K562 (cell line): ENCODE data around the gene DYNC1H1. TPM values are rescaled to one million over a fixed set of nuclear protein-coding genes. Genes with fewer than 3 reads are reported as not detected.

Experiments
- ATAC-seq: fragments of 200-7000 bp; cut with Tn5 transposase; 3 replicates; pipeline ENCODE4 v1.9.1; 2020; ENCODE audit warnings: moderate library complexity
- BruUV-seq: library from RNA; stranded (reverse); fragments of 400-500 nt; replicated peaks from 2 replicates; lab custom pipeline; 2021; lab: Mats Ljungman, UMichigan
- CTCF ChIA-PET: fragments of 300-600 bp; formaldehyde crosslinking; extraction: SDS; loops from one replicate; lab custom pipeline; 2021; ENCODE audit warnings: low intra/inter-chr PET ratio; lab: Yijun Ruan, JAX
- POLR2A ChIA-PET: fragments of 300-600, 350-650 bp; sonication (Branson Sonifier 250); formaldehyde crosslinking; extraction: SDS; loops from one replicate; lab custom pipeline; 2021; ENCODE audit warnings: antibody characterized with exemption, inconsistent platforms; lab: Yijun Ruan, JAX
- DNase-seq, 4 experiments: peaks; one replicate each; pipeline versions ENCODE4 v3.0.0 to v3.0.0-alpha.2; 2011 to 2018; ENCODE audit warnings: low spot score in 3 of 4, mixed read lengths in 3 of 4; ENCODE audit errors: extremely low read depth in 1 of 4
- FAIRE-seq: peaks from 2 replicates; lab custom pipeline; 2011; peaks lifted over from hg19 to GRCh38; lab: Jason Lieb, UNC
- H2AFZ ChIP-seq: 2 replicates; pipeline ENCODE4 v1.6.0; 2011; ENCODE audit warnings: low read depth, low read length, control low read depth, inconsistent platforms
- H3K27ac ChIP-seq: fragments of 200-600 bp; 3 replicates; pipeline ENCODE4 v1.8.0; 2011; ENCODE audit warnings: low read depth, mild to moderate bottlenecking, control low read depth, inconsistent platforms, low read length, moderate library complexity, mixed read lengths; ENCODE audit errors: extremely low read depth
- H3K27me3 ChIP-seq, 2 experiments: fragments of 300-600 bp in 1 of 2; 2 replicates in 1 of 2; 3 replicates in 1 of 2; pipeline versions ENCODE4 v1.6.0 to v1.8.0; 2011; ENCODE audit warnings: inconsistent platforms in 2 of 2, low read length in 2 of 2, mild to moderate bottlenecking in 1 of 2, mixed read lengths in 1 of 2, moderate library complexity in 1 of 2; ENCODE audit not compliant: control insufficient read depth in 2 of 2, insufficient read depth in 2 of 2
- H3K36me3 ChIP-seq: fragments of 300-600 bp; 3 replicates; pipeline ENCODE4 v1.8.0; 2011; ENCODE audit warnings: mild to moderate bottlenecking, low read length, inconsistent platforms; ENCODE audit not compliant: control insufficient read depth, insufficient read depth
- H3K4me1 ChIP-seq, 2 experiments: fragments of 200-600 bp in 1 of 2; replicated peaks in 1 of 2; 2 replicates in 1 of 2; 3 replicates in 1 of 2; pipeline versions ENCODE4 v1.5.1 to v1.8.0; 2011; ENCODE audit warnings: inconsistent platforms in 2 of 2, low read length in 2 of 2, mild to moderate bottlenecking in 1 of 2, mixed read lengths in 1 of 2, moderate library complexity in 1 of 2; ENCODE audit not compliant: control insufficient read depth in 2 of 2, insufficient read depth in 2 of 2
- H3K4me2 ChIP-seq: 2 replicates; pipeline ENCODE4 v1.6.1; 2011; ENCODE audit warnings: low read length, control low read depth, inconsistent platforms, mixed read lengths; ENCODE audit not compliant: insufficient read depth
- H3K4me3 ChIP-seq: fragments of 200-600 bp; sonication (generic), shearing (Covaris generic); 2 replicates; pipeline ENCODE4 v1.5.1; 2016; ENCODE audit warnings: control low read depth, inconsistent platforms
- H3K79me2 ChIP-seq: fragments of 200-600 bp; 3 replicates; pipeline ENCODE4 v1.8.0; 2011; ENCODE audit warnings: low read length, inconsistent platforms; ENCODE audit not compliant: control insufficient read depth, insufficient read depth
- H3K9ac ChIP-seq, 2 experiments: 2 replicates each; pipeline versions ENCODE4 v1.6.0 to v1.6.1; 2011; ENCODE audit warnings: low read depth in 2 of 2, low read length in 2 of 2, control low read depth in 1 of 2, inconsistent platforms in 1 of 2, mild to moderate bottlenecking in 1 of 2, mixed read lengths in 1 of 2; ENCODE audit not compliant: insufficient read depth in 1 of 2
- H3K9me1 ChIP-seq: one replicate; pipeline ENCODE4 v1.6.0; 2011; ENCODE audit warnings: inconsistent platforms, mild to moderate bottlenecking, low read length, moderate library complexity; ENCODE audit not compliant: control insufficient read depth, insufficient read depth
- H3K9me3 ChIP-seq: replicated peaks from 2 replicates; pipeline ENCODE4 v1.5.1; 2011; ENCODE audit warnings: low read depth, low read length, inconsistent platforms; ENCODE audit not compliant: control insufficient read depth, insufficient read depth
- H4K20me1 ChIP-seq: replicated peaks from 2 replicates; pipeline ENCODE4 v1.6.1; 2011; ENCODE audit warnings: low read length, inconsistent platforms, mixed read lengths; ENCODE audit not compliant: control insufficient read depth, insufficient read depth
- DMBX1 ChIP-seq: fragments of 250-450 bp; sonication (Bioruptor Pico); IDR thresholded peaks from 2 replicates; pipeline ENCODE4 v1.8.0; 2022; ENCODE audit warnings: inconsistent platforms, mild to moderate bottlenecking, moderate library complexity, borderline replicate concordance
- POU5F1 ChIP-seq: fragments of 150-350 bp; IDR thresholded peaks from 2 replicates; pipeline ENCODE4 v1.6.1; 2014; ENCODE audit warnings: borderline replicate concordance, low read length, low read depth, mild to moderate bottlenecking; ENCODE audit not compliant: partially characterized antibody
- SRF ChIP-seq, 2 experiments: fragments of 250-450, 450-650 bp in 1 of 2; sonication (Bioruptor Pico) in 1 of 2; sonication (generic) in 1 of 2; formaldehyde crosslinking; IDR thresholded peaks; 2 replicates each; pipeline versions ENCODE4 v1.5.0 to v1.5.1; 2020 to 2022; ENCODE audit warnings: mild to moderate bottlenecking in 1 of 2, missing genetic modification reagents in 1 of 2
- ZNF583 ChIP-seq: fragments of 250-450 bp; sonication (Bioruptor Pico); IDR thresholded peaks from 2 replicates; pipeline ENCODE4 v1.4.0; 2020
- WGBS: fragments of 100-300 bp; shearing (Covaris generic); methylation state at CpG from one replicate; pipeline ENCODE4 v1.1.6; 2016; ENCODE audit warnings: low coverage, mixed read lengths; ENCODE audit not compliant: insufficient coverage; ENCODE audit errors: missing lambda C conversion rate; 5-methylcytosine and 5-hydroxymethylcytosine counted together
- in situ Hi-C: fragments of 300-500 bp; cut with MboI; formaldehyde crosslinking; loops from 4 replicates; pipeline ENCODE4 v1.15.0; 2018; ENCODE audit warnings: inconsistent platforms, mixed read lengths
- intact Hi-C: fragments of 100-400 bp; cut with micrococcal nuclease; formaldehyde crosslinking; loops from 2 replicates; pipeline ENCODE4 v1.14.2; 2022
- polyA plus RNA-seq, 8 experiments: library from polyadenylated mRNA; depleted of rRNA in 4 of 8; stranded (reverse) in 5 of 8; unstranded in 3 of 8; fragments of >200 nt; fragmentation: Nextera tagmentation in 2 of 8; fragmentation: Illumina TruSeq in 1 of 8; extraction: Ambion mirVana in 2 of 8; extraction: Trizol in 1 of 8; gene quantifications; 2 replicates each; pipeline versions ENCODE4 v1.2.1 to v1.2.3, GENCODE V29; 2011 to 2014; ENCODE audit warnings: inconsistent platforms in 1 of 8, missing spikeins in 1 of 8
- total RNA-seq, 7 experiments: library from RNA; depleted of rRNA in 6 of 7; stranded (reverse); fragments of >200 nt in 6 of 7; fragmentation: Illumina TruSeq in 2 of 7; extraction: Trizol in 2 of 7; gene quantifications; 2 replicates each; pipeline versions ENCODE4 v1.2.1 to v1.2.3, GENCODE V29; 2011 to 2021; ENCODE audit warnings: low replicate concordance in 1 of 7
- TF ChIP-seq, protein P1 (sequence below): IDR thresholded peaks from 2 replicates; pipeline ENCODE4 v1.6.1; 2014; ENCODE audit warnings: antibody characterized with exemption
- TF ChIP-seq, protein P2 (sequence below): fragments of 450-650 bp; IDR thresholded peaks from 2 replicates; pipeline ENCODE4 v1.6.1; 2017; ENCODE audit warnings: antibody characterized with exemption
- TF ChIP-seq, protein P3 (sequence below): sonication (generic); formaldehyde crosslinking; IDR thresholded peaks from 2 replicates; pipeline ENCODE4 v1.8.0; 2023; ENCODE audit warnings: mild to moderate bottlenecking, missing genetic modification reagents

Gene DYNC1H1
- total and polyA plus RNA-seq, 9 of the 15 experiments (the other 6 are each of a cell fraction or from before 2014, with no cell fraction given) = 31.9 to 335 (median 115) TPM

DNA sequence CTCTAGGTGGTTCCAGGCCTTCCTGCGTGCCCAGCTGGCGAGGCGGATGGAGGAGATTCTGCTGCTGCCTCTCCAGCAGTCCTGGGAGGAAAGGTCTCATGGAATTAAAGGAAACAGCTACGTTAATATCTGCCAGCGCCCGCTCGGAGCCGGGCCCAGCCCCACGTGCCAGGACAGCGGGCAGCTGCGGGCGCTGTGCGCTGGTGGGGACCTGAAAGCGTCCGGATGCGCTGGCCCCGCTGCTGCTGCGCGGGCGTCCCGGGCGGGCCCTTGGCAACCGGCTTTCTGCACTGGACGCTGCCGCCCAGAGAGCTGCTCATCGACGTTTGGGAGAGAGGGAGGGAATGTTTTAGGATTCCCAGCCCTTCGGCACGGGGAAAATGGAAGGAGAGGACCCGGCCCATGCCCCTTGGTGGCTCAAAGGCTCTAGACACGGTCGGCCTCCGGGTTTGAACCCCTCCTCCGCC, 8.6 kb upstream of the DYNC1H1 start:
- ATAC-seq = no peak
- H3K27me3 ChIP-seq = no peaks in the 10 kb centered on the region
- in situ Hi-C loops (no loop called here), intact Hi-C loops (no loop called here)
- FAIRE-seq = no peak
- ChIA-PET POLR2A (no interaction called here), CTCF (no interaction called here)
- H3K9ac ChIP-seq = peak overlapping the region in 1 of 2 experiments; percentile 76; a peak in 2 of 4 replicates
- H3K36me3 ChIP-seq = no peaks in the 10 kb centered on the region
- no TSS peak for BruUV-seq
- 60% methylated on average over 8 of the region's 34 CpGs for WGBS
- no peak overlapping the region for H3K4me2 ChIP-seq
- no peaks in the 10 kb centered on the region for H4K20me1 ChIP-seq
- H3K27ac ChIP-seq = no peak overlapping the region
- no peaks in the 10 kb centered on the region for H3K9me1 ChIP-seq
- DNase-seq = no peak
- H3K4me1 ChIP-seq = peaks cover 9 to 18% of the 10 kb centered on the region in 2 experiments; a peak in 4 of 5 replicates
- H3K9me3 ChIP-seq = no peaks in the 10 kb centered on the region
- H3K79me2 ChIP-seq = no peaks in the 10 kb centered on the region
- H3K4me3 ChIP-seq = no peak overlapping the region
- TF ChIP-seq ZNF583 (CRISPR knock-in tag) = no peak
- TF ChIP-seq, protein P1, sequence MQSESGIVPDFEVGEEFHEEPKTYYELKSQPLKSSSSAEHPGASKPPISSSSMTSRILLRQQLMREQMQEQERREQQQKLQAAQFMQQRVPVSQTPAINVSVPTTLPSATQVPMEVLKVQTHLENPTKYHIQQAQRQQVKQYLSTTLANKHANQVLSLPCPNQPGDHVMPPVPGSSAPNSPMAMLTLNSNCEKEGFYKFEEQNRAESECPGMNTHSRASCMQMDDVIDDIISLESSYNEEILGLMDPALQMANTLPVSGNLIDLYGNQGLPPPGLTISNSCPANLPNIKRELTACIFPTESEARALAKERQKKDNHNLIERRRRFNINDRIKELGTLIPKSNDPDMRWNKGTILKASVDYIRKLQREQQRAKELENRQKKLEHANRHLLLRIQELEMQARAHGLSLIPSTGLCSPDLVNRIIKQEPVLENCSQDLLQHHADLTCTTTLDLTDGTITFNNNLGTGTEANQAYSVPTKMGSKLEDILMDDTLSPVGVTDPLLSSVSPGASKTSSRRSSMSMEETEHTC = no peak
- TF ChIP-seq DMBX1 (CRISPR knock-in tag) = no peak
- TF ChIP-seq, protein P2, sequence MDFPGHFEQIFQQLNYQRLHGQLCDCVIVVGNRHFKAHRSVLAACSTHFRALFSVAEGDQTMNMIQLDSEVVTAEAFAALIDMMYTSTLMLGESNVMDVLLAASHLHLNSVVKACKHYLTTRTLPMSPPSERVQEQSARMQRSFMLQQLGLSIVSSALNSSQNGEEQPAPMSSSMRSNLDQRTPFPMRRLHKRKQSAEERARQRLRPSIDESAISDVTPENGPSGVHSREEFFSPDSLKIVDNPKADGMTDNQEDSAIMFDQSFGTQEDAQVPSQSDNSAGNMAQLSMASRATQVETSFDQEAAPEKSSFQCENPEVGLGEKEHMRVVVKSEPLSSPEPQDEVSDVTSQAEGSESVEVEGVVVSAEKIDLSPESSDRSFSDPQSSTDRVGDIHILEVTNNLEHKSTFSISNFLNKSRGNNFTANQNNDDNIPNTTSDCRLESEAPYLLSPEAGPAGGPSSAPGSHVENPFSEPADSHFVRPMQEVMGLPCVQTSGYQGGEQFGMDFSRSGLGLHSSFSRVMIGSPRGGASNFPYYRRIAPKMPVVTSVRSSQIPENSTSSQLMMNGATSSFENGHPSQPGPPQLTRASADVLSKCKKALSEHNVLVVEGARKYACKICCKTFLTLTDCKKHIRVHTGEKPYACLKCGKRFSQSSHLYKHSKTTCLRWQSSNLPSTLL = no peak
- no peak for TF ChIP-seq SRF (CRISPR knock-in tag; IDR thresholded peaks at IDR 0.05)
- TF ChIP-seq POU5F1 = no peak
- TF ChIP-seq, protein P3, sequence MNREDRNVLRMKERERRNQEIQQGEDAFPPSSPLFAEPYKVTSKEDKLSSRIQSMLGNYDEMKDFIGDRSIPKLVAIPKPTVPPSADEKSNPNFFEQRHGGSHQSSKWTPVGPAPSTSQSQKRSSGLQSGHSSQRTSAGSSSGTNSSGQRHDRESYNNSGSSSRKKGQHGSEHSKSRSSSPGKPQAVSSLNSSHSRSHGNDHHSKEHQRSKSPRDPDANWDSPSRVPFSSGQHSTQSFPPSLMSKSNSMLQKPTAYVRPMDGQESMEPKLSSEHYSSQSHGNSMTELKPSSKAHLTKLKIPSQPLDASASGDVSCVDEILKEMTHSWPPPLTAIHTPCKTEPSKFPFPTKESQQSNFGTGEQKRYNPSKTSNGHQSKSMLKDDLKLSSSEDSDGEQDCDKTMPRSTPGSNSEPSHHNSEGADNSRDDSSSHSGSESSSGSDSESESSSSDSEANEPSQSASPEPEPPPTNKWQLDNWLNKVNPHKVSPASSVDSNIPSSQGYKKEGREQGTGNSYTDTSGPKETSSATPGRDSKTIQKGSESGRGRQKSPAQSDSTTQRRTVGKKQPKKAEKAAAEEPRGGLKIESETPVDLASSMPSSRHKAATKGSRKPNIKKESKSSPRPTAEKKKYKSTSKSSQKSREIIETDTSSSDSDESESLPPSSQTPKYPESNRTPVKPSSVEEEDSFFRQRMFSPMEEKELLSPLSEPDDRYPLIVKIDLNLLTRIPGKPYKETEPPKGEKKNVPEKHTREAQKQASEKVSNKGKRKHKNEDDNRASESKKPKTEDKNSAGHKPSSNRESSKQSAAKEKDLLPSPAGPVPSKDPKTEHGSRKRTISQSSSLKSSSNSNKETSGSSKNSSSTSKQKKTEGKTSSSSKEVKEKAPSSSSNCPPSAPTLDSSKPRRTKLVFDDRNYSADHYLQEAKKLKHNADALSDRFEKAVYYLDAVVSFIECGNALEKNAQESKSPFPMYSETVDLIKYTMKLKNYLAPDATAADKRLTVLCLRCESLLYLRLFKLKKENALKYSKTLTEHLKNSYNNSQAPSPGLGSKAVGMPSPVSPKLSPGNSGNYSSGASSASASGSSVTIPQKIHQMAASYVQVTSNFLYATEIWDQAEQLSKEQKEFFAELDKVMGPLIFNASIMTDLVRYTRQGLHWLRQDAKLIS (CRISPR knock-in tag) = no peak
- H2AFZ ChIP-seq = no peak overlapping the region
